WTC11 (cell line): ENCODE data around the gene ETV6. TPM values are rescaled to one million over a fixed set of nuclear protein-coding genes. Genes with fewer than 3 reads are reported as not detected.

Experiments
- ATAC-seq: fragments of 200-7000 bp; cut with Tn5 transposase; 2 replicates; pipeline ENCODE4 v1.10.0; 2021; ENCODE audit warnings: mild to moderate bottlenecking, moderate library complexity
- CTCF ChIA-PET: fragments of 300-600 bp; sonication (Branson Sonifier 250); formaldehyde crosslinking; loops from one replicate; lab custom pipeline; 2021; ENCODE audit warnings: antibody characterized with exemption; lab: Charles Lee
- POLR2A ChIA-PET: fragments of 350-600 bp; sonication (Branson Sonifier 250); formaldehyde crosslinking; loops from one replicate; lab custom pipeline; 2021; ENCODE audit warnings: antibody characterized with exemption; lab: Charles Lee
- DNase-seq: peaks from one replicate; pipeline ENCODE4 v3.0.0; 2021; ENCODE audit warnings: low spot score
- H3K27ac Mint-ChIP-seq: 2 replicates; pipeline ENCODE4 v1.8.0; 2021; ENCODE audit warnings: mixed read lengths
- H3K27me3 Mint-ChIP-seq: 2 replicates; pipeline ENCODE4 v1.8.0; 2021; ENCODE audit warnings: low read depth, mild to moderate bottlenecking, moderate library complexity, mixed read lengths
- H3K36me3 Mint-ChIP-seq: 2 replicates; pipeline ENCODE4 v1.8.0; 2021; ENCODE audit warnings: mixed read lengths
- H3K4me1 Mint-ChIP-seq: 2 replicates; pipeline ENCODE4 v1.8.0; 2022; ENCODE audit warnings: mixed read lengths
- H3K4me3 Mint-ChIP-seq: 2 replicates; pipeline ENCODE4 v1.8.0; 2021; ENCODE audit warnings: mild to moderate bottlenecking, moderate library complexity, mixed read lengths
- H3K9me3 Mint-ChIP-seq: 2 replicates; pipeline ENCODE4 v1.8.0; 2021; ENCODE audit warnings: mixed read lengths
- CREB1 ChIP-seq: sonication (generic); formaldehyde crosslinking; IDR thresholded peaks from 2 replicates; pipeline ENCODE4 v1.8.0; 2023; ENCODE audit warnings: mild to moderate bottlenecking, missing genetic modification reagents
- CREM ChIP-seq: sonication (generic); formaldehyde crosslinking; IDR thresholded peaks from 2 replicates; pipeline ENCODE4 v1.8.1; 2022; ENCODE audit warnings: mild to moderate bottlenecking, missing genetic modification reagents, moderate library complexity
- FOXP1 ChIP-seq: sonication (generic); formaldehyde crosslinking; IDR thresholded peaks from 2 replicates; pipeline ENCODE4 v1.8.0; 2022; ENCODE audit warnings: missing genetic modification reagents, mild to moderate bottlenecking, moderate library complexity, borderline replicate concordance
- GRHL2 ChIP-seq: fragments of 250-450 bp; sonication (Bioruptor Pico); IDR thresholded peaks from 2 replicates; pipeline ENCODE4 v1.8.0; 2022; ENCODE audit warnings: mild to moderate bottlenecking, moderate library complexity; ENCODE audit not compliant: insufficient replicate concordance, severe bottlenecking
- JAZF1 ChIP-seq: fragments of 250-450 bp; sonication (Bioruptor Pico); IDR thresholded peaks from 2 replicates; pipeline ENCODE4 v1.9.0; 2021; ENCODE audit warnings: moderate library complexity, mild to moderate bottlenecking, inconsistent platforms
- KAT7 ChIP-seq: sonication (generic); formaldehyde crosslinking; IDR thresholded peaks from 2 replicates; pipeline ENCODE4 v1.8.1; 2023; ENCODE audit warnings: missing genetic modification reagents, mild to moderate bottlenecking, borderline replicate concordance
- MYBL2 ChIP-seq: sonication (generic); formaldehyde crosslinking; IDR thresholded peaks from 2 replicates; pipeline ENCODE4 v1.8.1; 2023; ENCODE audit warnings: mild to moderate bottlenecking, moderate library complexity, missing genetic modification reagents
- NFYB ChIP-seq: sonication (generic); formaldehyde crosslinking; conservative IDR thresholded peaks from 2 replicates; pipeline ENCODE4 v1.8.0; 2022; ENCODE audit warnings: low read depth, missing genetic modification reagents
- NR1H2 ChIP-seq: sonication (generic); formaldehyde crosslinking; IDR thresholded peaks from 2 replicates; pipeline ENCODE4 v1.9.0; 2021; ENCODE audit warnings: mild to moderate bottlenecking, moderate library complexity, missing genetic modification reagents
- SMAD4 ChIP-seq: sonication (generic); formaldehyde crosslinking; IDR thresholded peaks from 2 replicates; pipeline ENCODE4 v1.8.0; 2022; ENCODE audit warnings: mild to moderate bottlenecking, missing genetic modification reagents
- SP1 ChIP-seq: sonication (generic); formaldehyde crosslinking; conservative IDR thresholded peaks from 2 replicates; pipeline ENCODE4 v1.8.1; 2022; ENCODE audit warnings: missing genetic modification reagents
- TP53 ChIP-seq: sonication (generic); formaldehyde crosslinking; IDR thresholded peaks from 2 replicates; pipeline ENCODE4 v1.8.1; 2023; ENCODE audit warnings: mild to moderate bottlenecking, missing genetic modification reagents
- ZNF219 ChIP-seq: sonication (generic); formaldehyde crosslinking; IDR thresholded peaks from 2 replicates; pipeline ENCODE4 v1.8.0; 2023; ENCODE audit warnings: missing genetic modification reagents, mild to moderate bottlenecking, borderline replicate concordance
- total RNA-seq: library from RNA; stranded (reverse); gene quantifications from 3 replicates; pipeline ENCODE4 v1.2.3, GENCODE V29; 2021
- TF ChIP-seq, protein P1 (sequence below): fragments of 250-450 bp; sonication (Bioruptor Pico); IDR thresholded peaks from 2 replicates; pipeline ENCODE4 v2.1.2; 2022; ENCODE audit warnings: mild to moderate bottlenecking, moderate library complexity
- TF ChIP-seq, protein P2 (sequence below): sonication (generic); formaldehyde crosslinking; IDR thresholded peaks from 2 replicates; pipeline ENCODE4 v1.8.0; 2023; ENCODE audit warnings: missing genetic modification reagents, mild to moderate bottlenecking, borderline replicate concordance
- TF ChIP-seq, protein P3 (sequence below): sonication (generic); formaldehyde crosslinking; IDR thresholded peaks from 2 replicates; pipeline ENCODE4 v1.8.1; 2022; ENCODE audit warnings: low read depth, missing genetic modification reagents, borderline replicate concordance
- TF ChIP-seq, protein P4 (sequence below): sonication (generic); formaldehyde crosslinking; IDR thresholded peaks from 2 replicates; pipeline ENCODE4 v1.8.0; 2022; ENCODE audit warnings: mild to moderate bottlenecking, missing genetic modification reagents
- TF ChIP-seq, protein P5 (sequence below): fragments of 250-450 bp; sonication (Bioruptor Pico); IDR thresholded peaks from 2 replicates; pipeline ENCODE4 v1.9.0; 2021; ENCODE audit warnings: mild to moderate bottlenecking
- TF ChIP-seq, protein P6 (sequence below): sonication (generic); formaldehyde crosslinking; IDR thresholded peaks from 2 replicates; pipeline ENCODE4 v1.8.0; 2022; ENCODE audit warnings: mild to moderate bottlenecking, missing genetic modification reagents
- TF ChIP-seq, protein P7 (sequence below): fragments of 250-450 bp; sonication (Bioruptor Pico); conservative IDR thresholded peaks from 2 replicates; pipeline ENCODE4 v1.9.0; 2021; ENCODE audit warnings: mild to moderate bottlenecking
- TF ChIP-seq, protein P8 (sequence below): fragments of 250-450 bp; sonication (Bioruptor Pico); IDR thresholded peaks from 2 replicates; pipeline ENCODE4 v1.9.0; 2021; ENCODE audit warnings: mild to moderate bottlenecking

Gene ETV6
- total RNA-seq, 1 experiment from 2014 or later, result 23.5 TPM

DNA sequence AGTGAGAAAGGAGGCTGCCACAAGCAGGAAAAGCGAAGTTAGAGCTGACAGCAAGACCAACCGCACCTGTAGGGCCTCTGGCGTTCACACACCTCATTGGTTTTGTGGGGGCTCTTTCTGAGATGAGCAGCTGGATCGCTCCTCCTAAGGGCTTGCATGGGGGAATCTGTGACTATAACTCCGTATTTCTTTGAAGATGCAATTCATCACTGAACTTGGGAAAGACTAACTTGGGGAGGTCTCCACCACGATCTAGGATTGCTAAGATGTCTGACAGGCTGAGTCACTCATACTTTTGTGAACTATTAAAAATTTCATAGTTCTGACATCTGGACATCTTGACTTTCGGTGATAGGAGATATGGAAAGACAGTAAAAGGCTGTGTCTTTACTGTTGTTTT is 173.6 kb downstream of the ETV6 start (continued):
- TF ChIP-seq, protein P1, sequence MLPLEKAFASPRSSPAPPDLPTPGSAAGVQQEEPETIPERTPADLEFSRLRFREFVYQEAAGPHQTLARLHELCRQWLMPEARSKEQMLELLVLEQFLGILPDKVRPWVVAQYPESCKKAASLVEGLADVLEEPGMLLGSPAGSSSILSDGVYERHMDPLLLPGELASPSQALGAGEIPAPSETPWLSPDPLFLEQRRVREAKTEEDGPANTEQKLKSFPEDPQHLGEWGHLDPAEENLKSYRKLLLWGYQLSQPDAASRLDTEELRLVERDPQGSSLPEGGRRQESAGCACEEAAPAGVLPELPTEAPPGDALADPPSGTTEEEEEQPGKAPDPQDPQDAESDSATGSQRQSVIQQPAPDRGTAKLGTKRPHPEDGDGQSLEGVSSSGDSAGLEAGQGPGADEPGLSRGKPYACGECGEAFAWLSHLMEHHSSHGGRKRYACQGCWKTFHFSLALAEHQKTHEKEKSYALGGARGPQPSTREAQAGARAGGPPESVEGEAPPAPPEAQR (CRISPR knock-in tag), result no peak
- TF ChIP-seq, protein P2, sequence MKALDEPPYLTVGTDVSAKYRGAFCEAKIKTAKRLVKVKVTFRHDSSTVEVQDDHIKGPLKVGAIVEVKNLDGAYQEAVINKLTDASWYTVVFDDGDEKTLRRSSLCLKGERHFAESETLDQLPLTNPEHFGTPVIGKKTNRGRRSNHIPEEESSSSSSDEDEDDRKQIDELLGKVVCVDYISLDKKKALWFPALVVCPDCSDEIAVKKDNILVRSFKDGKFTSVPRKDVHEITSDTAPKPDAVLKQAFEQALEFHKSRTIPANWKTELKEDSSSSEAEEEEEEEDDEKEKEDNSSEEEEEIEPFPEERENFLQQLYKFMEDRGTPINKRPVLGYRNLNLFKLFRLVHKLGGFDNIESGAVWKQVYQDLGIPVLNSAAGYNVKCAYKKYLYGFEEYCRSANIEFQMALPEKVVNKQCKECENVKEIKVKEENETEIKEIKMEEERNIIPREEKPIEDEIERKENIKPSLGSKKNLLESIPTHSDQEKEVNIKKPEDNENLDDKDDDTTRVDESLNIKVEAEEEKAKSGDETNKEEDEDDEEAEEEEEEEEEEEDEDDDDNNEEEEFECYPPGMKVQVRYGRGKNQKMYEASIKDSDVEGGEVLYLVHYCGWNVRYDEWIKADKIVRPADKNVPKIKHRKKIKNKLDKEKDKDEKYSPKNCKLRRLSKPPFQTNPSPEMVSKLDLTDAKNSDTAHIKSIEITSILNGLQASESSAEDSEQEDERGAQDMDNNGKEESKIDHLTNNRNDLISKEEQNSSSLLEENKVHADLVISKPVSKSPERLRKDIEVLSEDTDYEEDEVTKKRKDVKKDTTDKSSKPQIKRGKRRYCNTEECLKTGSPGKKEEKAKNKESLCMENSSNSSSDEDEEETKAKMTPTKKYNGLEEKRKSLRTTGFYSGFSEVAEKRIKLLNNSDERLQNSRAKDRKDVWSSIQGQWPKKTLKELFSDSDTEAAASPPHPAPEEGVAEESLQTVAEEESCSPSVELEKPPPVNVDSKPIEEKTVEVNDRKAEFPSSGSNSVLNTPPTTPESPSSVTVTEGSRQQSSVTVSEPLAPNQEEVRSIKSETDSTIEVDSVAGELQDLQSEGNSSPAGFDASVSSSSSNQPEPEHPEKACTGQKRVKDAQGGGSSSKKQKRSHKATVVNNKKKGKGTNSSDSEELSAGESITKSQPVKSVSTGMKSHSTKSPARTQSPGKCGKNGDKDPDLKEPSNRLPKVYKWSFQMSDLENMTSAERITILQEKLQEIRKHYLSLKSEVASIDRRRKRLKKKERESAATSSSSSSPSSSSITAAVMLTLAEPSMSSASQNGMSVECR (CRISPR knock-in tag), result no peak
- TF ChIP-seq KAT7 (CRISPR knock-in tag) (no peak), TP53 (CRISPR knock-in tag) (no peak)
- TF ChIP-seq, protein P3, sequence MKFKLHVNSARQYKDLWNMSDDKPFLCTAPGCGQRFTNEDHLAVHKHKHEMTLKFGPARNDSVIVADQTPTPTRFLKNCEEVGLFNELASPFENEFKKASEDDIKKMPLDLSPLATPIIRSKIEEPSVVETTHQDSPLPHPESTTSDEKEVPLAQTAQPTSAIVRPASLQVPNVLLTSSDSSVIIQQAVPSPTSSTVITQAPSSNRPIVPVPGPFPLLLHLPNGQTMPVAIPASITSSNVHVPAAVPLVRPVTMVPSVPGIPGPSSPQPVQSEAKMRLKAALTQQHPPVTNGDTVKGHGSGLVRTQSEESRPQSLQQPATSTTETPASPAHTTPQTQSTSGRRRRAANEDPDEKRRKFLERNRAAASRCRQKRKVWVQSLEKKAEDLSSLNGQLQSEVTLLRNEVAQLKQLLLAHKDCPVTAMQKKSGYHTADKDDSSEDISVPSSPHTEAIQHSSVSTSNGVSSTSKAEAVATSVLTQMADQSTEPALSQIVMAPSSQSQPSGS (CRISPR knock-in tag), result no peak
- TF ChIP-seq, protein P4, sequence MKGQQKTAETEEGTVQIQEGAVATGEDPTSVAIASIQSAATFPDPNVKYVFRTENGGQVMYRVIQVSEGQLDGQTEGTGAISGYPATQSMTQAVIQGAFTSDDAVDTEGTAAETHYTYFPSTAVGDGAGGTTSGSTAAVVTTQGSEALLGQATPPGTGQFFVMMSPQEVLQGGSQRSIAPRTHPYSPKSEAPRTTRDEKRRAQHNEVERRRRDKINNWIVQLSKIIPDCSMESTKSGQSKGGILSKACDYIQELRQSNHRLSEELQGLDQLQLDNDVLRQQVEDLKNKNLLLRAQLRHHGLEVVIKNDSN (CRISPR knock-in tag), result no peak

DNA sequence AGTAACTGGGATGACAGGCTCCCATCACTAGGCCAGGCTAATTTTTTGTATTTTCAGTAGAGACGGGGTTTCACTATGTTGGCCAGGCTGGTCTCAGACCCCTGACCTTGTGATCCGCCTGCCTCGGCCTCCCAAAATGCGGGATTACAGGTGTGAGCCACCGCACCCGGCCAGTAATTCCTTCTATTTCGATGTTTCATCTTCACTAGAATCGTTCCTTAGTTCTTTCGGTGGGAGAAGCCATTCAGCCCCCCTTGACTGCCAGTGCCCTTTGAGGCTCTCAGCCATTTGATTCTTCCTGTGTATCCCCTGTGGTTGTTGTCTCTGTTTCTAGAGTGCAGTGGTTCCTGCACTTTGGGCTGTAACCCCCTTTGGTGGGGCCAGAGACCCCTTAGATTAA is 174.1 kb downstream of the ETV6 start:
- DNase-seq (no peak), ATAC-seq (no peak)
- no peaks in the 10 kb centered on the region for H3K27me3 Mint-ChIP-seq
- H3K4me3 Mint-ChIP-seq, result no peak overlapping the region
- H3K27ac Mint-ChIP-seq, result peak overlapping the region; percentile 75; the same call in 1 of the 2 replicates
- peaks cover 3% of the 10 kb centered on the region; the same call in 1 of the 2 replicates for H3K9me3 Mint-ChIP-seq
- POLR2A ChIA-PET, result no interaction called here
- peaks cover 36% of the 10 kb centered on the region for H3K4me1 Mint-ChIP-seq
- H3K36me3 Mint-ChIP-seq, result peaks cover 4% of the 10 kb centered on the region; the same call in 1 of the 2 replicates
- CTCF ChIA-PET, result no interaction called here
- no peak for TF ChIP-seq SP1 (CRISPR knock-in tag)
- TF ChIP-seq, protein P5, sequence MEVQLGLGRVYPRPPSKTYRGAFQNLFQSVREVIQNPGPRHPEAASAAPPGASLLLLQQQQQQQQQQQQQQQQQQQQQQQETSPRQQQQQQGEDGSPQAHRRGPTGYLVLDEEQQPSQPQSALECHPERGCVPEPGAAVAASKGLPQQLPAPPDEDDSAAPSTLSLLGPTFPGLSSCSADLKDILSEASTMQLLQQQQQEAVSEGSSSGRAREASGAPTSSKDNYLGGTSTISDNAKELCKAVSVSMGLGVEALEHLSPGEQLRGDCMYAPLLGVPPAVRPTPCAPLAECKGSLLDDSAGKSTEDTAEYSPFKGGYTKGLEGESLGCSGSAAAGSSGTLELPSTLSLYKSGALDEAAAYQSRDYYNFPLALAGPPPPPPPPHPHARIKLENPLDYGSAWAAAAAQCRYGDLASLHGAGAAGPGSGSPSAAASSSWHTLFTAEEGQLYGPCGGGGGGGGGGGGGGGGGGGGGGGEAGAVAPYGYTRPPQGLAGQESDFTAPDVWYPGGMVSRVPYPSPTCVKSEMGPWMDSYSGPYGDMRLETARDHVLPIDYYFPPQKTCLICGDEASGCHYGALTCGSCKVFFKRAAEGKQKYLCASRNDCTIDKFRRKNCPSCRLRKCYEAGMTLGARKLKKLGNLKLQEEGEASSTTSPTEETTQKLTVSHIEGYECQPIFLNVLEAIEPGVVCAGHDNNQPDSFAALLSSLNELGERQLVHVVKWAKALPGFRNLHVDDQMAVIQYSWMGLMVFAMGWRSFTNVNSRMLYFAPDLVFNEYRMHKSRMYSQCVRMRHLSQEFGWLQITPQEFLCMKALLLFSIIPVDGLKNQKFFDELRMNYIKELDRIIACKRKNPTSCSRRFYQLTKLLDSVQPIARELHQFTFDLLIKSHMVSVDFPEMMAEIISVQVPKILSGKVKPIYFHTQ (CRISPR knock-in tag), result no peak
- TF ChIP-seq TP53 (CRISPR knock-in tag), result no peak
- TF ChIP-seq NFYB (CRISPR knock-in tag), result no peak
- TF ChIP-seq, protein P1 (CRISPR knock-in tag), result no peak
- no peak for TF ChIP-seq ZNF219 (CRISPR knock-in tag)
- TF ChIP-seq MYBL2 (CRISPR knock-in tag), result no peak
- TF ChIP-seq, protein P6, sequence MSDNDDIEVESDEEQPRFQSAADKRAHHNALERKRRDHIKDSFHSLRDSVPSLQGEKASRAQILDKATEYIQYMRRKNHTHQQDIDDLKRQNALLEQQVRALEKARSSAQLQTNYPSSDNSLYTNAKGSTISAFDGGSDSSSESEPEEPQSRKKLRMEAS (CRISPR knock-in tag), result no peak
- TF ChIP-seq, protein P7, sequence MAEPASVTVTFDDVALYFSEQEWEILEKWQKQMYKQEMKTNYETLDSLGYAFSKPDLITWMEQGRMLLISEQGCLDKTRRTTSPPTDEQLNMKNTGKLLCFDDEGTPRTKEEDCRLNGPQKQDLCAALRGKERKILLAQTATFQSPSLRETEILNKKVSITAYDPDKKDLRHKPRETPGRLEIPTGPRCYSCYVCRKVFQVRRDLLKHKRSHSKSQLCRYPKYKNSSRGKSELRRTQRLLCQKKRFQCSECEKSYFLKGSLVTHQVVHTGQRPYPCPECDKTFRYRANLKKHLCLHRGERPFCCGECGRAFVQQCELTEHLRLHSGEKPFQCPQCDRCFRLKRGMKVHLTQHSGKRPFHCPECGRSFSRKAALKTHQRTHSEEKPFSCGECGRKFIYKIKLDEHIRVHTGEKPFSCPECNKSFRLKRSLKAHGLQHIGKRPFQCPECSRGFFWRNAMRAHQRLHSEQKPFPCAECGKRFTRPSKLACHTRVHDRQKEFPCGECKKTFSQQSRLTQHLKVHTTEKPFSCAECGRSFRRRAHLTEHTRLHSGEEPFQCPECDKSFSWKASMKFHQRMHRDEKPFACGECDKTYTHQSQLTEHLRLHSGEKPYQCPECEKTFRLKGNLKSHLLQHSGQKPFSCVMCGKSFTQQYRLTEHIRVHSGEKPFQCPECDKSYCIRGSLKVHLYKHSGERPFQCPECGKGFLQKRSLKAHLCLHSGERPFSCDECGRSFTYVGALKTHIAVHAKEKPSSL (CRISPR knock-in tag), result no peak
- no peak for TF ChIP-seq JAZF1 (CRISPR knock-in tag)
- TF ChIP-seq FOXP1, result no peak
- TF ChIP-seq, protein P8, sequence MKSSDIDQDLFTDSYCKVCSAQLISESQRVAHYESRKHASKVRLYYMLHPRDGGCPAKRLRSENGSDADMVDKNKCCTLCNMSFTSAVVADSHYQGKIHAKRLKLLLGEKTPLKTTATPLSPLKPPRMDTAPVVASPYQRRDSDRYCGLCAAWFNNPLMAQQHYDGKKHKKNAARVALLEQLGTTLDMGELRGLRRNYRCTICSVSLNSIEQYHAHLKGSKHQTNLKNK (CRISPR knock-in tag), result no peak
- no peak for TF ChIP-seq CREM (CRISPR knock-in tag)
- no peak for TF ChIP-seq CREB1
- no peak for TF ChIP-seq NR1H2 (CRISPR knock-in tag)
- no peak for TF ChIP-seq SMAD4 (CRISPR knock-in tag)
- TF ChIP-seq GRHL2 (CRISPR knock-in tag), result no peak
